ENCODE data around the gene FRMD1. TPM values are rescaled to one million over a fixed set of nuclear protein-coding genes. Genes with fewer than 3 reads are reported as not detected.

Gene FRMD1
- total RNA-seq, 1 experiment from 2014 or later: not detected

DNA sequence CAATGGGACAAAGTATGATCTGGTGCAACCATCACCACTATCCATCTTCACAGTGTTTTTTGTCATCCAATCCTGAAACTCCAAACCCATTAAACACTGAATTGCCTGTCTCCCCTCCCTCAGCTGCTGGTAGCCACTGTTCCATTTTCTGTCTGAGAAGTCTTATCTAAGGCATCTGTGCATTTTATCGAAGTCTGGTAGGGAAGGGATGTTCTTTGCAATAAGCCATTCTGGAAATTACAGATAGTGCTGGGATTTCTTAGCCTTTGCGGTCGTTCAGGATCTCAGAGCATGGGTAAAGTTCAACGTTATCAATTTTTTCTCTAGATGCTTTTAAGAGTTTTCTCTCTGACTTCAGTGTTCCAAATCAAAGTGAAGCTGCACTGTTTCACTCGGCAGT is 57.4 kb downstream of the FRMD1 start:
- peaks cover 7 to 13% of the 10 kb centered on the region in 2 experiments for H3K4me1 ChIP-seq (ENCODE audit: control insufficient read depth in 1 of 2, insufficient read depth in 2 of 2, low read length in 2 of 2)
- no peak overlapping the region for H3K27ac ChIP-seq (ENCODE audit: low read depth, low read length)

More for the DNA sequence above, 57.4 kb downstream of the FRMD1 start:
- no peaks in the 10 kb centered on the region for H4K20me1 ChIP-seq (ENCODE audit: insufficient read depth)
- H3K9me3 ChIP-seq (ENCODE audit: control insufficient read depth in 1 of 2, insufficient read depth in 1 of 2, low read depth in 1 of 2, low read length in 2 of 2): no peaks in the 10 kb centered on the region
- H2AFZ ChIP-seq (ENCODE audit: low read depth, low read length, poor library complexity, severe bottlenecking): no peak overlapping the region
- H3K4me2 ChIP-seq (ENCODE audit: low read length): no peak overlapping the region
- CTCF ChIA-PET: no interaction called here
- TF ChIP-seq EZH2phosphoT487 (IDR thresholded peaks at IDR 0.05; ENCODE audit: borderline replicate concordance) (no peak), SIN3A (IDR thresholded peaks at IDR 0.05; ENCODE audit: low read depth) (no peak), EGR1 (IDR thresholded peaks at IDR 0.05; ENCODE audit: low read depth) (no peak), EZH2 (IDR thresholded peaks at IDR 0.05) (no peak), POLR2A (IDR thresholded peaks at IDR 0.05; ENCODE audit: borderline replicate concordance, extremely low read depth, insufficient read depth, insufficient read length) (no peak), CTCF (IDR thresholded peaks at IDR 0.05 in 2 of 3, conservative IDR thresholded peaks at IDR 0.05 in 1 of 3; ENCODE audit: borderline replicate concordance in 1 of 3, insufficient read depth in 1 of 3, low read depth in 2 of 3, low read length in 2 of 3) (no peak), TCF7L2 (IDR thresholded peaks at IDR 0.05; ENCODE audit: borderline replicate concordance, extremely low read depth, insufficient read depth, insufficient read length) (no peak), ZFX (IDR thresholded peaks at IDR 0.05) (no peak)
- 0 out of 2 replicates have a peak, but pooled peaks cover 8% of the 10 kb centered on the region for H3K27me3 ChIP-seq (ENCODE audit: insufficient read depth, low read length)
- H3K4me3 ChIP-seq (replicated peaks in 1 of 2; ENCODE audit: low read depth in 1 of 2, low read length in 2 of 2): no peak overlapping the region
- DNase-seq (ENCODE audit: low read depth, low spot score) (no peak), ATAC-seq (no peak)
- no peaks in the 10 kb centered on the region for H3K79me2 ChIP-seq (ENCODE audit: insufficient read depth, low read length)
- POLR2A ChIA-PET: no interaction called here
- RAD21 ChIA-PET (ENCODE audit: low non-redundant PET in 1 of 2, low total read pairs in 2 of 2, uncharacterized antibody in 2 of 2, unreplicated experiment in 2 of 2): no interaction called here
- no peak overlapping the region for H3K9ac ChIP-seq (ENCODE audit: low read length)
- no peaks in the 10 kb centered on the region for H3K36me3 ChIP-seq (ENCODE audit: control insufficient read depth in 1 of 2, insufficient read depth in 2 of 2, low read length in 2 of 2)
- no peaks in the 10 kb centered on the region for H3K9me2 ChIP-seq (ENCODE audit: insufficient read depth)
- BruUV-seq (replicated peaks): no TSS peak
- intact Hi-C loops (cut with micrococcal nuclease): no loop called here

All from HCT116 (cell line).